Measurements from ENCODE around the gene C4orf36. TPM values are rescaled to one million over a fixed set of nuclear protein-coding genes. Genes with fewer than 3 reads are reported as not detected.

Gene C4orf36
- total and polyA plus RNA-seq, 2 donors (not counting 3 experiments of a cell fraction or from before 2014, with no cell fraction given): 0.66 TPM; not detected in 1

GRCh38 chr4:86879641-86880040 is 12.6 kb downstream of the C4orf36 start:
- FAIRE-seq (no peak), DNase-seq (ENCODE audit: low read depth, low spot score) (no peak)
- H4K20me1 ChIP-seq (replicated peaks; ENCODE audit: control insufficient read depth, extremely low read depth, insufficient read depth, low read length): no peaks in the 10 kb centered on the region
- H3K4me3 ChIP-seq (replicated peaks in 1 of 3; ENCODE audit: insufficient read depth in 1 of 3, low read depth in 1 of 3, low read length in 3 of 3): no peak overlapping the region
- no peaks in the 10 kb centered on the region for H3K36me3 ChIP-seq (ENCODE audit: control insufficient read depth in 2 of 2, extremely low read depth in 1 of 2, insufficient read depth in 2 of 2, low read length in 2 of 2)
- H3K9ac ChIP-seq (replicated peaks; ENCODE audit: extremely low read depth, insufficient read depth, low read length): no peak overlapping the region
- ChIA-PET POLR2A (no interaction called here), CTCF (interaction anchor here (1.2 to 1.5 kb wide), 3 partner anchors 8 to 226 kb away, joined by 3 to 5 read pairs (median 4); no protein-coding TSS in a partner anchor)
- dilution Hi-C loops (cut with MboI; ENCODE audit: extremely low pct_ligation_motif_present, low sequenced_read_pairs) (no loop called here), intact Hi-C loops (cut with micrococcal nuclease) (no loop called here)
- no peaks in the 10 kb centered on the region for H3K79me2 ChIP-seq (ENCODE audit: control insufficient read depth, insufficient read depth, low read length)
- H3K9me1 ChIP-seq (replicated peaks; ENCODE audit: control insufficient read depth, extremely low read depth, insufficient read depth, low read length): no peaks in the 10 kb centered on the region
- no peak overlapping the region for H3K4me2 ChIP-seq (ENCODE audit: insufficient read depth, low read length)
- H3K4me1 ChIP-seq (ENCODE audit: control insufficient read depth, extremely low read depth, insufficient read depth, low read length): no peaks in the 10 kb centered on the region
- no TSS peak for BruUV-seq (replicated peaks)
- H3K27ac ChIP-seq (ENCODE audit: insufficient read depth, low read depth, low read length): no peak overlapping the region
- TF ChIP-seq JUN (IDR thresholded peaks at IDR 0.05; ENCODE audit: borderline replicate concordance, insufficient read depth, insufficient read length, low read depth) (no peak), MYC (IDR thresholded peaks at IDR 0.05; ENCODE audit: low read depth, low read length) (no peak), MAX (IDR thresholded peaks at IDR 0.05; ENCODE audit: insufficient read depth, insufficient read length) (no peak), POLR2AphosphoS5 (IDR thresholded peaks at IDR 0.05; ENCODE audit: insufficient read depth, low read depth, low read length) (no peak), EZH2 (IDR thresholded peaks at IDR 0.05; ENCODE audit: borderline replicate concordance, low read depth, low read length, severe bottlenecking) (no peak), POLR2A (IDR thresholded peaks at IDR 0.05; ENCODE audit: low read depth, low read length) (no peak), GATA2 (IDR thresholded peaks at IDR 0.05; ENCODE audit: insufficient read depth, insufficient read length, low read depth, low read length) (no peak), FOS (IDR thresholded peaks at IDR 0.05; ENCODE audit: borderline replicate concordance, insufficient read depth, low read length) (no peak), CTCF (IDR thresholded peaks at IDR 0.05; ENCODE audit: extremely low read depth in 1 of 2, insufficient read depth in 1 of 2, low read depth in 1 of 2, low read length in 2 of 2) (no peak)
- no peaks in the 10 kb centered on the region for H3K27me3 ChIP-seq (ENCODE audit: control insufficient read depth in 2 of 2, insufficient read depth in 2 of 2, low read length in 2 of 2)
- no peaks in the 10 kb centered on the region for H3K9me3 ChIP-seq (replicated peaks; ENCODE audit: control insufficient read depth, insufficient read depth, low read length)
- no peak overlapping the region for H2AFZ ChIP-seq (ENCODE audit: low read depth, low read length)
